Osteocyte (in vitro differentiated cells): ENCODE results near the gene CA5A. TPM values are rescaled to one million over a fixed set of nuclear protein-coding genes. Genes with fewer than 3 reads are reported as not detected.
"Not testable (repeated sequence)": the region's sequence is repeated elsewhere in the genome, so short reads cannot be mapped to it uniquely, and the experiment has no call there.

Experiments
- DNase-seq: peaks from one replicate; pipeline ENCODE4 v3.0.0; 2021; ENCODE audit warnings: mixed read lengths; ENCODE audit not compliant: unreplicated experiment; ENCODE audit errors: extremely low spot score
- H3K27ac Mint-ChIP-seq: one replicate; pipeline ENCODE4 v1.8.0; 2021; ENCODE audit warnings: mild to moderate bottlenecking, mixed read lengths; ENCODE audit not compliant: unreplicated experiment
- H3K27me3 Mint-ChIP-seq: one replicate; pipeline ENCODE4 v1.8.0; 2021; ENCODE audit warnings: mixed read lengths; ENCODE audit not compliant: unreplicated experiment
- H3K36me3 Mint-ChIP-seq: one replicate; pipeline ENCODE4 v1.8.0; 2021; ENCODE audit warnings: mixed read lengths; ENCODE audit not compliant: unreplicated experiment
- H3K4me1 Mint-ChIP-seq: one replicate; pipeline ENCODE4 v1.8.0; 2021; ENCODE audit warnings: mixed read lengths; ENCODE audit not compliant: unreplicated experiment
- H3K4me3 Mint-ChIP-seq: one replicate; pipeline ENCODE4 v1.8.0; 2021; ENCODE audit warnings: mild to moderate bottlenecking, moderate library complexity, mixed read lengths; ENCODE audit not compliant: unreplicated experiment
- H3K9me3 Mint-ChIP-seq: one replicate; pipeline ENCODE4 v1.8.0; 2021; ENCODE audit warnings: mixed read lengths; ENCODE audit not compliant: unreplicated experiment
- CTCF ChIP-seq: fragments of 200-600 bp; sonication (generic); IDR thresholded peaks from 2 replicates; pipeline ENCODE4 v1.5.0; 2021; ENCODE audit warnings: antibody characterized with exemption, mild to moderate bottlenecking, moderate library complexity
- total RNA-seq: library from RNA; stranded (reverse); gene quantifications from 2 replicates; pipeline ENCODE4 v1.2.1, GENCODE V29; 2021

The CA5A gene
- total RNA-seq, 1 donor from 2014 or later = not detected

- no peak for TF ChIP-seq CTCF
- peaks cover 12% of the 10 kb centered on the region for H3K4me1 Mint-ChIP-seq
- H3K9me3 Mint-ChIP-seq = no peaks in the 10 kb centered on the region
- DNase-seq = no peak
- H3K36me3 Mint-ChIP-seq = no peaks in the 10 kb centered on the region
- no peak overlapping the region for H3K27ac Mint-ChIP-seq
- H3K27me3 Mint-ChIP-seq = peaks cover 19% of the 10 kb centered on the region
- H3K4me3 Mint-ChIP-seq = no peak overlapping the region
These were observed 16.7 kb downstream of the CA5A start for GRCh38 chr16:87919681-87919994.

- Mint-ChIP-seq H3K27ac (no peak overlapping the region), H3K4me1 (peaks cover 12% of the 10 kb centered on the region), H3K4me3 (no peak overlapping the region), H3K36me3 (no peaks in the 10 kb centered on the region), H3K27me3 (peaks cover 20% of the 10 kb centered on the region), H3K9me3 (no peaks in the 10 kb centered on the region)
- no peak for DNase-seq
- no peak for TF ChIP-seq CTCF
These were observed 17.3 kb downstream of the CA5A start for GRCh38 chr16:87918866-87919680.

- H3K36me3 Mint-ChIP-seq = no peaks in the 10 kb centered on the region
- peaks cover 11% of the 10 kb centered on the region for H3K4me1 Mint-ChIP-seq
- H3K4me3 Mint-ChIP-seq = no peak overlapping the region
- no peak for TF ChIP-seq CTCF
- no peak overlapping the region for H3K27ac Mint-ChIP-seq
- H3K9me3 Mint-ChIP-seq = no peaks in the 10 kb centered on the region
- H3K27me3 Mint-ChIP-seq = peaks cover 26% of the 10 kb centered on the region
- no peak for DNase-seq
These were observed 18.0 kb downstream of the CA5A start for GRCh38 chr16:87918338-87918737.

- no peak for TF ChIP-seq CTCF
These were observed 18.8 kb downstream of the CA5A start for GRCh38 chr16:87917503-87917902.

GRCh38 chr16:87914812-87915211 is 21.5 kb downstream of the CA5A start:
- no peak for TF ChIP-seq CTCF
- no peak for DNase-seq
- no peak overlapping the region for H3K4me3 Mint-ChIP-seq
- peaks cover 30% of the 10 kb centered on the region for H3K27me3 Mint-ChIP-seq
- peaks cover 3% of the 10 kb centered on the region for H3K4me1 Mint-ChIP-seq
- H3K36me3 Mint-ChIP-seq = no peaks in the 10 kb centered on the region
- no peaks in the 10 kb centered on the region for H3K9me3 Mint-ChIP-seq
- no peak overlapping the region for H3K27ac Mint-ChIP-seq

More at GRCh38 chr16:87917503-87917902, 18.8 kb downstream of the CA5A start:
- no peak overlapping the region for H3K27ac Mint-ChIP-seq
- H3K4me1 Mint-ChIP-seq = peaks cover 7% of the 10 kb centered on the region
- H3K27me3 Mint-ChIP-seq = peaks cover 27% of the 10 kb centered on the region
- no peak for DNase-seq
- no peaks in the 10 kb centered on the region for H3K36me3 Mint-ChIP-seq
- H3K9me3 Mint-ChIP-seq = no peaks in the 10 kb centered on the region
- no peak overlapping the region for H3K4me3 Mint-ChIP-seq

GRCh38 chr16:87914021-87914725 is 22.2 kb downstream of the CA5A start:
- not testable (repeated sequence) for H3K36me3 Mint-ChIP-seq, DNase-seq, H3K9me3 Mint-ChIP-seq, H3K27ac Mint-ChIP-seq, H3K4me1 Mint-ChIP-seq, H3K4me3 Mint-ChIP-seq
- peaks cover 34% of the 10 kb centered on the region for H3K27me3 Mint-ChIP-seq

GRCh38 chr16:87912691-87913090 is 23.6 kb downstream of the CA5A start:
- not testable (repeated sequence) for H3K4me1 Mint-ChIP-seq, H3K9me3 Mint-ChIP-seq, H3K36me3 Mint-ChIP-seq, H3K27ac Mint-ChIP-seq, DNase-seq, H3K4me3 Mint-ChIP-seq
- H3K27me3 Mint-ChIP-seq = peaks cover 29% of the 10 kb centered on the region
